K562 (cell line): ENCODE measurements around the gene GOLGA5. TPM values are rescaled to one million over a fixed set of nuclear protein-coding genes. Genes with fewer than 3 reads are reported as not detected.

Experiments
- ATF7 ChIP-seq: fragments of 450-650 bp; IDR thresholded peaks from 2 replicates; pipeline ENCODE4 v1.7.1; 2014; ENCODE audit warnings: mild to moderate bottlenecking, moderate library complexity
- BRD9 ChIP-seq: fragments of 450-650 bp; IDR thresholded peaks from 2 replicates; pipeline ENCODE4 v1.6.1; 2018; ENCODE audit warnings: low read depth; ENCODE audit not compliant: partially characterized antibody
- CBFB ChIP-seq: sonication (generic); formaldehyde crosslinking; IDR thresholded peaks from 2 replicates; pipeline ENCODE4 v1.4.0; 2020; ENCODE audit warnings: mild to moderate bottlenecking, missing genetic modification reagents
- CBX3 ChIP-seq, 2 experiments: IDR thresholded peaks; 1 replicate in 1 of 2; 2 replicates in 1 of 2; pipeline ENCODE4 v1.6.1; 2012; ENCODE audit warnings: inconsistent platforms in 2 of 2, low read length in 2 of 2, borderline replicate concordance in 1 of 2, control low read depth in 1 of 2
- CTCF ChIP-seq, 3 experiments: IDR thresholded peaks in 2 of 3; conservative IDR thresholded peaks in 1 of 3; 2 replicates each; pipeline ENCODE4 v1.5.1; 2011 to 2012; ENCODE audit warnings: low read length in 3 of 3, mild to moderate bottlenecking in 3 of 3, control low read depth in 2 of 3, improper control_type of control experiment in 1 of 3, inconsistent platforms in 1 of 3, low read depth in 1 of 3, mixed read lengths in 1 of 3, moderate library complexity in 1 of 3; ENCODE audit not compliant: insufficient read depth in 2 of 3
- ESRRB ChIP-seq: fragments of 250-450 bp; sonication (Bioruptor Pico); IDR thresholded peaks from 2 replicates; pipeline ENCODE4 v1.5.0; 2020; ENCODE audit warnings: mild to moderate bottlenecking, moderate library complexity, borderline replicate concordance
- HDAC2 ChIP-seq: fragments of 450-650 bp; IDR thresholded peaks from 2 replicates; pipeline ENCODE4 v1.6.1; 2016; ENCODE audit warnings: mild to moderate bottlenecking
- ILF3 ChIP-seq: fragments of 450-650 bp; IDR thresholded peaks from 2 replicates; pipeline ENCODE4 v1.6.1; 2018; ENCODE audit warnings: antibody characterized with exemption, mild to moderate bottlenecking, moderate library complexity, borderline replicate concordance
- IRF9 ChIP-seq: fragments of 450-650 bp; IDR thresholded peaks from 2 replicates; pipeline ENCODE4 v1.6.1; 2016; ENCODE audit warnings: missing biosample characterization, missing genetic modification characterization
- KLF6 ChIP-seq: fragments of 250-450 bp; sonication (Bioruptor Pico); IDR thresholded peaks from 2 replicates; pipeline ENCODE4 v1.4.0; 2020; ENCODE audit warnings: mild to moderate bottlenecking, moderate library complexity, borderline replicate concordance
- NCOA1 ChIP-seq: fragments of 450-650 bp; IDR thresholded peaks from 2 replicates; pipeline ENCODE4 v1.6.1; 2016; ENCODE audit warnings: low read depth
- NCOR1 ChIP-seq: fragments of 450-650 bp; IDR thresholded peaks from 2 replicates; pipeline ENCODE4 v1.6.1; 2016; ENCODE audit warnings: mild to moderate bottlenecking, moderate library complexity
- NR2C1 ChIP-seq, 2 experiments: fragments of 450-650 bp; IDR thresholded peaks; 2 replicates each; pipeline ENCODE4 v1.6.1; 2017; ENCODE audit warnings: mild to moderate bottlenecking in 2 of 2, antibody characterized with exemption in 1 of 2, inconsistent platforms in 1 of 2, missing compliant biosample characterization in 1 of 2, missing genetic modification characterization in 1 of 2
- SP1 ChIP-seq: sonication (generic); formaldehyde crosslinking; IDR thresholded peaks from 2 replicates; pipeline ENCODE4 v1.8.1; 2022; ENCODE audit warnings: mild to moderate bottlenecking, missing genetic modification reagents
- TOE1 ChIP-seq, 2 experiments: fragments of 450-650 bp in 1 of 2; sonication (generic) in 1 of 2; formaldehyde crosslinking in 1 of 2; IDR thresholded peaks; 2 replicates each; pipeline versions ENCODE4 v1.7.1 to v1.8.0; 2016 to 2022; ENCODE audit warnings: borderline replicate concordance in 2 of 2, mild to moderate bottlenecking in 2 of 2, antibody characterized with exemption in 1 of 2, inconsistent platforms in 1 of 2, low read depth in 1 of 2, missing genetic modification reagents in 1 of 2, moderate library complexity in 1 of 2
- VEZF1 ChIP-seq: fragments of 200-800 bp; sonication (Bioruptor generic); IDR thresholded peaks from 2 replicates; pipeline ENCODE4 v1.6.1; 2017; ENCODE audit warnings: missing genetic modification characterization, missing compliant biosample characterization
- ZNF165 ChIP-seq: fragments of 250-450 bp; sonication (Bioruptor Pico); IDR thresholded peaks from 2 replicates; pipeline ENCODE4 v1.4.0; 2020; ENCODE audit warnings: borderline replicate concordance
- ZNF280A ChIP-seq: fragments of 450-650 bp; IDR thresholded peaks from 2 replicates; pipeline ENCODE4 v1.6.1; 2018; ENCODE audit warnings: mild to moderate bottlenecking, low read depth; ENCODE audit not compliant: partially characterized antibody
- ZNF561 ChIP-seq: fragments of 450-650 bp; formaldehyde crosslinking; conservative IDR thresholded peaks from 2 replicates; pipeline ENCODE4 v1.4.0; 2020; ENCODE audit warnings: mild to moderate bottlenecking, moderate library complexity
- ZNF699 ChIP-seq: fragments of 250-450 bp; sonication (Bioruptor Pico); IDR thresholded peaks from 2 replicates; pipeline ENCODE4 v1.8.0; 2021; ENCODE audit warnings: mild to moderate bottlenecking, moderate library complexity; ENCODE audit not compliant: insufficient replicate concordance
- polyA plus RNA-seq, 8 experiments: library from polyadenylated mRNA; depleted of rRNA in 4 of 8; stranded (reverse) in 5 of 8; unstranded in 3 of 8; fragments of >200 nt; fragmentation: Nextera tagmentation in 2 of 8; fragmentation: Illumina TruSeq in 1 of 8; extraction: Ambion mirVana in 2 of 8; extraction: Trizol in 1 of 8; gene quantifications; 2 replicates each; pipeline versions ENCODE4 v1.2.1 to v1.2.3, GENCODE V29; 2011 to 2014; ENCODE audit warnings: inconsistent platforms in 1 of 8, missing spikeins in 1 of 8
- total RNA-seq, 7 experiments: library from RNA; depleted of rRNA in 6 of 7; stranded (reverse); fragments of >200 nt in 6 of 7; fragmentation: Illumina TruSeq in 2 of 7; extraction: Trizol in 2 of 7; gene quantifications; 2 replicates each; pipeline versions ENCODE4 v1.2.1 to v1.2.3, GENCODE V29; 2011 to 2021; ENCODE audit warnings: low replicate concordance in 1 of 7

Gene GOLGA5
- total and polyA plus RNA-seq, 9 of the 15 experiments (the other 6 are each of a cell fraction or from before 2014, with no cell fraction given), result 5.7 to 19.6 (median 12.7) TPM

GRCh38 chr14:92793709-92794546 is at the start of gene GOLGA5 (continued):
- TF ChIP-seq IRF9 (tag) (peak; percentile 84), KLF6 (CRISPR knock-in tag) (peak; percentile 30; the same call in 1 of the 2 replicates), TOE1 (IDR thresholded peaks at IDR 0.05; ENCODE audit: borderline replicate concordance) (no peak), TOE1 (CRISPR knock-in tag; IDR thresholded peaks at IDR 0.05; ENCODE audit: borderline replicate concordance, low read depth) (no peak; the same call in 1 of the 2 replicates), ATF7 (peak; percentile 86), ZNF561 (CRISPR knock-in tag) (no peak), BRD9 (peak; percentile 54), NCOA1 (0 out of 2 replicates have a peak, but pooled peaks have one; percentile 15), NCOR1 (peak; percentile 9; the same call in 1 of the 2 replicates), CBX3 (IDR thresholded peaks at IDR 0.05; ENCODE audit: borderline replicate concordance in 1 of 2, low read length in 2 of 2) (peak in 1 of 2 experiments; percentile 83; a peak in 1 of 3 replicates), CBFB (CRISPR knock-in tag) (0 out of 2 replicates have a peak, but pooled peaks have one; percentile 28), VEZF1 (CRISPR knock-in tag) (peak; percentile 50), ZNF699 (CRISPR knock-in tag) (no peak), NR2C1 (IDR thresholded peaks at IDR 0.05) (no peak), NR2C1 (tag; IDR thresholded peaks at IDR 0.05) (peak; percentile 16; the same call in 1 of the 2 replicates), CTCF (IDR thresholded peaks at IDR 0.05 in 2 of 3, conservative IDR thresholded peaks at IDR 0.05 in 1 of 3; ENCODE audit: insufficient read depth in 2 of 3, low read depth in 1 of 3, low read length in 3 of 3) (no peak), SP1 (CRISPR knock-in tag) (peak; percentile 99), ZNF165 (no peak), HDAC2 (0 out of 2 replicates have a peak, but pooled peaks have one; percentile 16), ESRRB (CRISPR knock-in tag) (0 out of 2 replicates have a peak, but pooled peaks have one; percentile 13), ZNF280A (no peak), ILF3 (no peak)
